Measurements from ENCODE around the gene NAA80. TPM values are rescaled to one million over a fixed set of nuclear protein-coding genes. Genes with fewer than 3 reads are reported as not detected.
A peak's percentile ranks its signal among the peaks of the same experiment; 100 is the strongest.

The NAA80 gene
- total RNA-seq, 1 donor from 2014 or later, result 6.3 TPM

GRCh38 chr3:50261505-50261904, 37.7 kb downstream of the NAA80 start:
- Mint-ChIP-seq H3K4me3 (ENCODE audit: unreplicated experiment) (no peak overlapping the region), H3K27me3 (ENCODE audit: low read depth, unreplicated experiment) (no peaks in the 10 kb centered on the region), H3K36me3 (ENCODE audit: low read depth, unreplicated experiment) (peaks cover 9% of the 10 kb centered on the region), H3K9me3 (ENCODE audit: unreplicated experiment) (no peaks in the 10 kb centered on the region), H3K4me1 (ENCODE audit: low read depth, unreplicated experiment) (peaks cover 25% of the 10 kb centered on the region), H3K27ac (ENCODE audit: unreplicated experiment) (peak overlapping the region; percentile 83)
- H3K9ac ChIP-seq (ENCODE audit: low read length), result peak overlapping the region; percentile 92
- DNase-seq (ENCODE audit: low read depth), result no peak
- no peak overlapping the region for H2AFZ ChIP-seq (ENCODE audit: low read depth, low read length)
- no peaks in the 10 kb centered on the region for H3K27me3 ChIP-seq (ENCODE audit: insufficient read depth, low read length)
- no peaks in the 10 kb centered on the region for H3K9me3 ChIP-seq (ENCODE audit: insufficient read depth, low read depth, low read length)
- peak overlapping the region; percentile 82 for H3K4me2 ChIP-seq (ENCODE audit: low read length)
- no peak overlapping the region for H3K4me3 ChIP-seq (ENCODE audit: insufficient read depth, low read depth, low read length)
- H3K36me3 ChIP-seq (ENCODE audit: insufficient read depth, low read length), result peaks cover 16% of the 10 kb centered on the region
- TF ChIP-seq EZH2 (IDR thresholded peaks at IDR 0.05; ENCODE audit: insufficient read depth, low read length), result no peak
- TF ChIP-seq, protein P1, sequence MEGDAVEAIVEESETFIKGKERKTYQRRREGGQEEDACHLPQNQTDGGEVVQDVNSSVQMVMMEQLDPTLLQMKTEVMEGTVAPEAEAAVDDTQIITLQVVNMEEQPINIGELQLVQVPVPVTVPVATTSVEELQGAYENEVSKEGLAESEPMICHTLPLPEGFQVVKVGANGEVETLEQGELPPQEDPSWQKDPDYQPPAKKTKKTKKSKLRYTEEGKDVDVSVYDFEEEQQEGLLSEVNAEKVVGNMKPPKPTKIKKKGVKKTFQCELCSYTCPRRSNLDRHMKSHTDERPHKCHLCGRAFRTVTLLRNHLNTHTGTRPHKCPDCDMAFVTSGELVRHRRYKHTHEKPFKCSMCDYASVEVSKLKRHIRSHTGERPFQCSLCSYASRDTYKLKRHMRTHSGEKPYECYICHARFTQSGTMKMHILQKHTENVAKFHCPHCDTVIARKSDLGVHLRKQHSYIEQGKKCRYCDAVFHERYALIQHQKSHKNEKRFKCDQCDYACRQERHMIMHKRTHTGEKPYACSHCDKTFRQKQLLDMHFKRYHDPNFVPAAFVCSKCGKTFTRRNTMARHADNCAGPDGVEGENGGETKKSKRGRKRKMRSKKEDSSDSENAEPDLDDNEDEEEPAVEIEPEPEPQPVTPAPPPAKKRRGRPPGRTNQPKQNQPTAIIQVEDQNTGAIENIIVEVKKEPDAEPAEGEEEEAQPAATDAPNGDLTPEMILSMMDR (IDR thresholded peaks at IDR 0.05; ENCODE audit: insufficient read depth, low read depth, low read length), result no peak
- H3K27ac ChIP-seq (ENCODE audit: low read depth, low read length), result no peak overlapping the region
- peaks cover 33% of the 10 kb centered on the region for H3K4me1 ChIP-seq (ENCODE audit: insufficient read depth, low read length)
- peaks cover 9% of the 10 kb centered on the region for H3K79me2 ChIP-seq (ENCODE audit: insufficient read depth, low read length)
- FAIRE-seq, result no peak
- H4K20me1 ChIP-seq (ENCODE audit: insufficient read depth, low read length), result peaks cover 11% of the 10 kb centered on the region

- Histone ChIP-seq H3K27me3 (ENCODE audit: insufficient read depth, low read length) (no peaks in the 10 kb centered on the region), H3K4me1 (ENCODE audit: insufficient read depth, low read length) (peaks cover 33% of the 10 kb centered on the region), H3K9ac (ENCODE audit: low read length) (peak overlapping the region; percentile 92), H3K4me2 (ENCODE audit: low read length) (peak overlapping the region; percentile 82), H3K36me3 (ENCODE audit: insufficient read depth, low read length) (peaks cover 20% of the 10 kb centered on the region), H3K9me3 (ENCODE audit: insufficient read depth, low read depth, low read length) (no peaks in the 10 kb centered on the region), H4K20me1 (ENCODE audit: insufficient read depth, low read length) (peaks cover 15% of the 10 kb centered on the region), H3K79me2 (ENCODE audit: insufficient read depth, low read length) (peaks cover 14% of the 10 kb centered on the region), H2AFZ (ENCODE audit: low read depth, low read length) (no peak overlapping the region), H3K4me3 (ENCODE audit: insufficient read depth, low read depth, low read length) (peak overlapping the region; percentile 55), H3K27ac (ENCODE audit: low read depth, low read length) (peak overlapping the region; percentile 93)
- no peak for DNase-seq (ENCODE audit: low read depth)
- Mint-ChIP-seq H3K27ac (ENCODE audit: unreplicated experiment) (peak overlapping the region; percentile 83), H3K9me3 (ENCODE audit: unreplicated experiment) (no peaks in the 10 kb centered on the region), H3K4me1 (ENCODE audit: low read depth, unreplicated experiment) (peaks cover 25% of the 10 kb centered on the region), H3K4me3 (ENCODE audit: unreplicated experiment) (peak overlapping the region; percentile 12), H3K27me3 (ENCODE audit: low read depth, unreplicated experiment) (no peaks in the 10 kb centered on the region), H3K36me3 (ENCODE audit: low read depth, unreplicated experiment) (peaks cover 9% of the 10 kb centered on the region)
- no peak for FAIRE-seq
- TF ChIP-seq EZH2 (IDR thresholded peaks at IDR 0.05; ENCODE audit: insufficient read depth, low read length), result no peak
- TF ChIP-seq, protein P1 (IDR thresholded peaks at IDR 0.05; ENCODE audit: insufficient read depth, low read depth, low read length), result no peak
These were observed 38.2 kb downstream of the NAA80 start for GRCh38 chr3:50260942-50261441.

All from astrocyte (in vitro differentiated cells and primary cell).